ENCODE measurements around the gene CISD3. TPM values are rescaled to one million over a fixed set of nuclear protein-coding genes. Genes with fewer than 3 reads are reported as not detected.
A peak's percentile ranks its signal among the peaks of the same experiment; 100 is the strongest.

The CISD3 gene
- total RNA-seq, 2 experiments from 2014 or later, result 43.2 to 44.2 TPM

GRCh38 chr17:38748149-38748891 lies 18.2 kb downstream of the CISD3 start, which contains the start of gene PCGF2:
Gene PCGF2, minus strand, starts transcription at chr17:38748336. Its CDS starts 7,934 bp downstream, at chr17:38740402.
- Mint-ChIP-seq H3K27ac (no peak within 1 kb of the TSS), H3K9me3 (no peaks in the 10 kb centered on the region), H3K27me3 (peaks cover 48% of the 10 kb centered on the region), H3K4me1 (ENCODE audit: low read depth) (peaks cover 36% of the 10 kb centered on the region), H3K4me3 (peak within 1 kb of the TSS; percentile 91), H3K36me3 (ENCODE audit: low read depth) (peaks cover 5% of the 10 kb centered on the region)
- ChIA-PET POLR2A (no interaction called here), CTCF (interaction anchor here (2.7 kb wide), 1 partner anchor 13 kb away, joined by 13 read pairs; no protein-coding TSS in a partner anchor)
- TF ChIP-seq, protein P1, sequence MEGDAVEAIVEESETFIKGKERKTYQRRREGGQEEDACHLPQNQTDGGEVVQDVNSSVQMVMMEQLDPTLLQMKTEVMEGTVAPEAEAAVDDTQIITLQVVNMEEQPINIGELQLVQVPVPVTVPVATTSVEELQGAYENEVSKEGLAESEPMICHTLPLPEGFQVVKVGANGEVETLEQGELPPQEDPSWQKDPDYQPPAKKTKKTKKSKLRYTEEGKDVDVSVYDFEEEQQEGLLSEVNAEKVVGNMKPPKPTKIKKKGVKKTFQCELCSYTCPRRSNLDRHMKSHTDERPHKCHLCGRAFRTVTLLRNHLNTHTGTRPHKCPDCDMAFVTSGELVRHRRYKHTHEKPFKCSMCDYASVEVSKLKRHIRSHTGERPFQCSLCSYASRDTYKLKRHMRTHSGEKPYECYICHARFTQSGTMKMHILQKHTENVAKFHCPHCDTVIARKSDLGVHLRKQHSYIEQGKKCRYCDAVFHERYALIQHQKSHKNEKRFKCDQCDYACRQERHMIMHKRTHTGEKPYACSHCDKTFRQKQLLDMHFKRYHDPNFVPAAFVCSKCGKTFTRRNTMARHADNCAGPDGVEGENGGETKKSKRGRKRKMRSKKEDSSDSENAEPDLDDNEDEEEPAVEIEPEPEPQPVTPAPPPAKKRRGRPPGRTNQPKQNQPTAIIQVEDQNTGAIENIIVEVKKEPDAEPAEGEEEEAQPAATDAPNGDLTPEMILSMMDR (IDR thresholded peaks at IDR 0.05), result no peak
- peak; percentile 40 for DNase-seq
- ATAC-seq, result no peak
- intact Hi-C loops (cut with micrococcal nuclease), result no loop called here

DNA sequence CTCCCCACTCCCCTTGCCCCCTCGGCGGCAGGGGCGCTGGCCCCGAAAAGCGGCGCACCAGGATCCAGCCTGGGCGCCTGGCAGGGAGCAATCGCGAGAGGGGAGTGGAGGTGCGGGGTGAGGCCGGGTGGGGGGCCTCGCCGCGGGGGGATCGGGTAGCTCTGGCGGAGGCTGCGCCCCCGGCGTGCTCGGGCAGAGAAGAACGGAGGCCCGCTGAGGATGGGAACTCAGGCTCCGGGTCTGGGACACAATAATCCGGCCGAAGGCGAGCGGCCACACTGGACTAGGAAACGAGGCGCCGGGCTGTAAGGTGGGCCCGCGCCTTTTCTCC lies 18.7 kb downstream of the CISD3 start:
- Mint-ChIP-seq H3K27ac (no peak overlapping the region), H3K27me3 (peaks cover 48% of the 10 kb centered on the region), H3K4me3 (peak overlapping the region; percentile 43), H3K4me1 (ENCODE audit: low read depth) (peaks cover 40% of the 10 kb centered on the region), H3K9me3 (no peaks in the 10 kb centered on the region), H3K36me3 (ENCODE audit: low read depth) (peaks cover 11% of the 10 kb centered on the region)
- DNase-seq, result no peak
- POLR2A ChIA-PET, result interaction anchor here (1.0 kb wide), 1 partner anchor 73 kb away, joined by 3 read pairs; no protein-coding TSS in a partner anchor
- TF ChIP-seq, protein P1 (IDR thresholded peaks at IDR 0.05), result no peak
- intact Hi-C loops (cut with micrococcal nuclease), result no loop called here
- ATAC-seq, result no peak
- CTCF ChIA-PET, result interaction anchor here (2.7 kb wide), 1 partner anchor 14 kb away, joined by 13 read pairs; no protein-coding TSS in a partner anchor

DNA sequence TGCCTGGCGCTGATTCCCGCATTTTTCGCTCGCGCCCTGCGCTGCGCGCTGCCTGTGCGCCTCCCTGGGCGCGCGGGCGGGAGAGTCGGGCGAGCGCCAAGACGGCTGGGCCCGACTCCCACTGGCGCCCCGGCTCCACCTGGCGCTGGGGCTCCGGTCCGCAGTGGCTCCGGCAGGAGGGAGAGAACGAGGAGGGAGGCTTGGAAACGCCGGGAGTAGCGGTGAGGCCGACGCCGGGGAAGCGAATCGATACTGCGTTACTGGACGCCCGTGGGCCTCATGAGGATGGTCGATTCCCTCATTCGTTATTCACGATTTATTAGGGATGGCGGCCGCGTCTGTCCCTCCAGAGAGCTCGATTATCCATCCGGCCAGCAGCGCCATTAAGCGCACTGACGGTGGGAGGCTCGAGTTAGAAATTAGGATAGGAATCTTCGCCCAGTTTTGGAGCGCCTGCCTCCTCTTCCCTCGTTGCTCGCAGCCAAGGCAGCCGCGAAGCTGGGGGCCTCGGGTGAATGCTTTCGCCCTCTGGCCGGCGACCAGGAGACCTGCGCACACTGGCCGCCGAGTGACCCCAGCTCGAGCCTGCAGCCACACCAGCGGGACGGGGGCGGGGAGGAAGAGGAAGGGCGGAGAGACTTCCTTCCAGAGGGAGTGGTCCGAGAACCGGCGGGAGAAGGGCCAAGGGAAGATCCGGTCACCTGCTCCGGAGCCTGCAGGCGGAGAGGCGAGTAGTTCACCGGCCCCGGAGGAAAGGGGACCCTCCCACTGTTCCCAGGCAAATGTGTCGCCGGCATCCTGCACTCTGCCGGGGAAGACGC lies 19.3 kb downstream of the CISD3 start:
- DNase-seq, result no peak
- ChIA-PET POLR2A (interaction anchor here (0.6 to 1.0 kb wide), 2 partner anchors 16 to 74 kb away, joined by 3 read pairs; no protein-coding TSS in a partner anchor), CTCF (interaction anchor here (1.2 to 2.7 kb wide), 2 partner anchors 12 to 15 kb away, joined by 4 to 13 read pairs; no protein-coding TSS in a partner anchor)
- Mint-ChIP-seq H3K4me1 (ENCODE audit: low read depth) (peaks cover 44% of the 10 kb centered on the region), H3K9me3 (no peaks in the 10 kb centered on the region), H3K36me3 (ENCODE audit: low read depth) (peaks cover 13% of the 10 kb centered on the region), H3K27ac (no peak overlapping the region), H3K4me3 (peak overlapping the region; percentile 91), H3K27me3 (peaks cover 45% of the 10 kb centered on the region)
- intact Hi-C loops (cut with micrococcal nuclease), result no loop called here
- no peak for ATAC-seq
- TF ChIP-seq, protein P1 (IDR thresholded peaks at IDR 0.05), result no peak

GRCh38 chr17:38750044-38750311 lies 19.8 kb downstream of the CISD3 start:
- ChIA-PET POLR2A (interaction anchor here (1.0 kb wide), 1 partner anchor 75 kb away, joined by 3 read pairs; no protein-coding TSS in a partner anchor), CTCF (interaction anchor here (1.2 to 2.7 kb wide), 4 partner anchors 12 to 192 kb away, joined by 4 to 13 read pairs (median 6); no protein-coding TSS in a partner anchor)
- H3K9me3 Mint-ChIP-seq, result no peaks in the 10 kb centered on the region
- TF ChIP-seq, protein P1 (IDR thresholded peaks at IDR 0.05), result no peak
- intact Hi-C loops (cut with micrococcal nuclease), result no loop called here
- peaks cover 42% of the 10 kb centered on the region for H3K27me3 Mint-ChIP-seq
- peaks cover 18% of the 10 kb centered on the region for H3K36me3 Mint-ChIP-seq (ENCODE audit: low read depth)
- no peak for ATAC-seq
- H3K27ac Mint-ChIP-seq, result no peak overlapping the region
- no peak for DNase-seq
- H3K4me1 Mint-ChIP-seq (ENCODE audit: low read depth), result peaks cover 47% of the 10 kb centered on the region
- peak overlapping the region; percentile 91 for H3K4me3 Mint-ChIP-seq

Measured in activated CD8-positive, alpha-beta T cell treated with anti-CD3 and anti-CD28 coated beads for 36 hours (primary cell).